C4-2B (cell line): ENCODE data around the gene TBC1D4.

Experiments
- CTCF ChIP-seq: fragments of 450-650 bp; conservative IDR thresholded peaks from 2 replicates; pipeline ENCODE4 v1.5.1; 2017; ENCODE audit warnings: mild to moderate bottlenecking
- ZFX ChIP-seq: fragments of 450-650 bp; IDR thresholded peaks from 2 replicates; pipeline ENCODE4 v1.6.1; 2017

GRCh38 chr13:75422028-75422427, 59.9 kb downstream of the TBC1D4 start:
- TF ChIP-seq CTCF (no peak), ZFX (no peak)
